GM18909 (cell line): ENCODE data around the gene SLC6A6.

ENCODE experiments used
- ATAC-seq: cut with Tn5 transposase; IDR thresholded peaks from one replicate; pipeline ENCODE4 v1.9.1; 2021; ENCODE audit warnings: mild to moderate bottlenecking; ENCODE audit not compliant: unreplicated experiment, poor library complexity

The SLC6A6 gene

GRCh38 chr3:14371573-14372474 is 30.6 kb upstream of the SLC6A6 start:
- ATAC-seq, result peak; percentile 49

GRCh38 chr3:14372587-14372986 is 29.8 kb upstream of the SLC6A6 start:
- ATAC-seq, result no peak

GRCh38 chr3:14373753-14374376 is 28.5 kb upstream of the SLC6A6 start:
- ATAC-seq, result no peak

- no peak for ATAC-seq
These were observed 27.9 kb upstream of the SLC6A6 start for GRCh38 chr3:14374444-14374883.

- ATAC-seq, result no peak
These were observed 27.2 kb upstream of the SLC6A6 start for GRCh38 chr3:14375192-14375591.

GRCh38 chr3:14376348-14377043 is 25.9 kb upstream of the SLC6A6 start:
- ATAC-seq, result no peak

- no peak for ATAC-seq
These were observed 25.2 kb upstream of the SLC6A6 start for GRCh38 chr3:14377044-14377837.

GRCh38 chr3:14377838-14378169 is 24.6 kb upstream of the SLC6A6 start:
- ATAC-seq, result peak; percentile 83

GRCh38 chr3:14378415-14378814 is 24.0 kb upstream of the SLC6A6 start:
- no peak for ATAC-seq

GRCh38 chr3:14379843-14380242 is 22.6 kb upstream of the SLC6A6 start:
- no peak for ATAC-seq

- ATAC-seq, result no peak
These were observed 16.2 kb upstream of the SLC6A6 start for GRCh38 chr3:14386254-14386653.

- no peak for ATAC-seq
These were observed 14.2 kb upstream of the SLC6A6 start for GRCh38 chr3:14388201-14388600.

GRCh38 chr3:14389166-14389606 is 13.2 kb upstream of the SLC6A6 start:
- ATAC-seq, result no peak

GRCh38 chr3:14389716-14390115 is 12.7 kb upstream of the SLC6A6 start:
- no peak for ATAC-seq

- no peak for ATAC-seq
These were observed 11.4 kb upstream of the SLC6A6 start for GRCh38 chr3:14391033-14391432.

- ATAC-seq, result no peak
These were observed 10.2 kb upstream of the SLC6A6 start for GRCh38 chr3:14392231-14392630.

- no peak for ATAC-seq
These were observed 9.5 kb upstream of the SLC6A6 start for GRCh38 chr3:14392803-14393319.

- no peak for ATAC-seq
These were observed 8.8 kb upstream of the SLC6A6 start for GRCh38 chr3:14393440-14394106.

GRCh38 chr3:14396031-14396692 is 6.2 kb upstream of the SLC6A6 start:
- no peak for ATAC-seq
